Hepatocyte (in vitro differentiated cells): ENCODE data around the gene NECAB2. TPM values are rescaled to one million over a fixed set of nuclear protein-coding genes. Genes with fewer than 3 reads are reported as not detected.

Experiments
- DNase-seq: peaks from one replicate; pipeline ENCODE4 v3.0.0-alpha.2; 2016; ENCODE audit warnings: low spot score
- H2AFZ ChIP-seq: fragments of 200-600 bp; sonication (generic); 2 replicates; pipeline ENCODE4 v1.6.0; 2016; ENCODE audit warnings: antibody characterized with exemption, mild to moderate bottlenecking
- H3K27ac ChIP-seq: fragments of 200-600 bp; sonication (generic); 2 replicates; pipeline ENCODE4 v1.5.1; 2016; ENCODE audit warnings: mild to moderate bottlenecking
- H3K27me3 ChIP-seq: fragments of 200-600 bp; sonication (generic); 2 replicates; pipeline ENCODE4 v1.6.1; 2016
- H3K36me3 ChIP-seq: fragments of 200-600 bp; sonication (generic); replicated peaks from 2 replicates; pipeline ENCODE4 v1.5.1; 2016; ENCODE audit warnings: low read depth; ENCODE audit not compliant: insufficient read depth
- H3K4me1 ChIP-seq: fragments of 200-600 bp; sonication (generic); 2 replicates; pipeline ENCODE4 v1.5.1; 2016; ENCODE audit warnings: mild to moderate bottlenecking, moderate library complexity; ENCODE audit not compliant: insufficient read depth
- H3K4me2 ChIP-seq: fragments of 200-600 bp; sonication (generic); 2 replicates; pipeline ENCODE4 v1.6.0; 2016
- H3K4me3 ChIP-seq: fragments of 200-600 bp; sonication (generic); 2 replicates; pipeline ENCODE4 v1.5.1; 2016; ENCODE audit warnings: mild to moderate bottlenecking
- H3K79me2 ChIP-seq: fragments of 200-600 bp; sonication (generic); 2 replicates; pipeline ENCODE4 v1.6.0; 2017; ENCODE audit warnings: mild to moderate bottlenecking
- H3K9me2 ChIP-seq: fragments of 200-600 bp; sonication (generic); replicated peaks from 2 replicates; pipeline ENCODE4 v1.6.0; 2017; ENCODE audit warnings: mild to moderate bottlenecking; ENCODE audit not compliant: insufficient read depth
- H3K9me3 ChIP-seq: fragments of 200-600 bp; sonication (generic); 2 replicates; pipeline ENCODE4 v1.5.1; 2016; ENCODE audit warnings: low read depth, mild to moderate bottlenecking
- H4K20me1 ChIP-seq: fragments of 200-600 bp; sonication (generic); 2 replicates; pipeline ENCODE4 v1.6.0; 2016; ENCODE audit warnings: mild to moderate bottlenecking; ENCODE audit not compliant: insufficient read depth, poor library complexity, severe bottlenecking
- CTCF ChIP-seq: fragments of 200-600 bp; sonication (generic); IDR thresholded peaks from 2 replicates; pipeline ENCODE4 v1.5.1; 2016; ENCODE audit warnings: antibody characterized with exemption, mild to moderate bottlenecking; ENCODE audit not compliant: poor library complexity
- EZH2 ChIP-seq: fragments of 200-600 bp; sonication (generic); IDR thresholded peaks from 2 replicates; pipeline ENCODE4 v1.6.1; 2016; ENCODE audit warnings: antibody characterized with exemption, mild to moderate bottlenecking, borderline replicate concordance
- EZH2phosphoT487 ChIP-seq: fragments of 200-600 bp; sonication (generic); IDR thresholded peaks from one replicate; pipeline ENCODE4 v1.6.1; 2018; ENCODE audit warnings: antibody characterized with exemption, mild to moderate bottlenecking, low read depth, moderate library complexity; ENCODE audit not compliant: unreplicated experiment, severe bottlenecking
- WGBS: methylation state at CpG from one replicate; pipeline ENCODE4 v1.1.6; 2016; ENCODE audit warnings: low lambda C conversion rate; ENCODE audit errors: missing lambda C conversion rate; 5-methylcytosine and 5-hydroxymethylcytosine counted together
- polyA plus RNA-seq: library from polyadenylated mRNA; unstranded; fragments of >200 nt; fragmentation: Nextera tagmentation; extraction: Ambion mirVana; gene quantifications from 2 replicates; pipeline ENCODE4 v1.2.1, GENCODE V29; 2016
- total RNA-seq: library from RNA; depleted of rRNA; stranded (reverse); fragments of >200 nt; gene quantifications from 2 replicates; pipeline ENCODE4 v1.2.3, GENCODE V29; 2014

NECAB2 gene
- total and polyA plus RNA-seq, 2 experiments from 2014 or later, result 1.1 TPM; not detected in 1

GRCh38 chr16:83926726-83927397 lies 41.2 kb upstream of the NECAB2 start:
- H3K27me3 ChIP-seq, result no peaks in the 10 kb centered on the region
- H3K27ac ChIP-seq, result peak overlapping the region; percentile 83
- H3K4me2 ChIP-seq, result peak overlapping the region; percentile 72
- no peaks in the 10 kb centered on the region for H3K9me2 ChIP-seq
- no peaks in the 10 kb centered on the region for H3K9me3 ChIP-seq
- TF ChIP-seq CTCF (peak; percentile 98), EZH2 (no peak), EZH2phosphoT487 (no peak)
- H3K4me3 ChIP-seq, result no peak overlapping the region
- DNase-seq, result peak; percentile 89
- no peaks in the 10 kb centered on the region for H3K79me2 ChIP-seq
- H2AFZ ChIP-seq, result no peak overlapping the region
- H3K4me1 ChIP-seq, result peaks cover 4% of the 10 kb centered on the region
- H4K20me1 ChIP-seq, result no peaks in the 10 kb centered on the region
- 11% methylated on average over 35 of the region's 35 CpGs for WGBS
- no peaks in the 10 kb centered on the region for H3K36me3 ChIP-seq

GRCh38 chr16:83928341-83929055 lies 39.5 kb upstream of the NECAB2 start:
- Histone ChIP-seq H2AFZ (no peak overlapping the region), H4K20me1 (no peaks in the 10 kb centered on the region), H3K79me2 (no peaks in the 10 kb centered on the region), H3K4me3 (no peak overlapping the region), H3K9me2 (no peaks in the 10 kb centered on the region), H3K4me2 (no peak overlapping the region), H3K4me1 (peaks cover 4% of the 10 kb centered on the region), H3K27ac (no peak overlapping the region), H3K9me3 (no peaks in the 10 kb centered on the region), H3K36me3 (no peaks in the 10 kb centered on the region), H3K27me3 (no peaks in the 10 kb centered on the region)
- DNase-seq, result peak; percentile 48
- WGBS, result 88% methylated on average over 16 of the region's 16 CpGs
- TF ChIP-seq EZH2phosphoT487 (no peak), CTCF (no peak), EZH2 (no peak)

GRCh38 chr16:83929811-83930555 lies 38.1 kb upstream of the NECAB2 start:
- TF ChIP-seq EZH2 (no peak), EZH2phosphoT487 (no peak), CTCF (no peak)

More at GRCh38 chr16:83929811-83930555, 38.1 kb upstream of the NECAB2 start:
- 79% methylated on average over 17 of the region's 17 CpGs for WGBS
- Histone ChIP-seq H3K27ac (no peak overlapping the region), H3K4me3 (no peak overlapping the region), H3K36me3 (no peaks in the 10 kb centered on the region), H3K9me3 (no peaks in the 10 kb centered on the region), H3K79me2 (no peaks in the 10 kb centered on the region), H4K20me1 (no peaks in the 10 kb centered on the region), H3K4me2 (no peak overlapping the region), H3K9me2 (no peaks in the 10 kb centered on the region), H3K4me1 (peaks cover 4% of the 10 kb centered on the region), H3K27me3 (no peaks in the 10 kb centered on the region), H2AFZ (no peak overlapping the region)
- no peak for DNase-seq
